GM21786 (cell line): ENCODE data around the gene NME2.
"Not testable (repeated sequence)": the region's sequence is repeated elsewhere in the genome, so short reads cannot be mapped to it uniquely, and the experiment has no call there.

ENCODE experiments used
- ATAC-seq: cut with Tn5 transposase; IDR thresholded peaks from one replicate; pipeline ENCODE4 v1.9.1; 2021; ENCODE audit not compliant: unreplicated experiment

Gene NME2

DNA sequence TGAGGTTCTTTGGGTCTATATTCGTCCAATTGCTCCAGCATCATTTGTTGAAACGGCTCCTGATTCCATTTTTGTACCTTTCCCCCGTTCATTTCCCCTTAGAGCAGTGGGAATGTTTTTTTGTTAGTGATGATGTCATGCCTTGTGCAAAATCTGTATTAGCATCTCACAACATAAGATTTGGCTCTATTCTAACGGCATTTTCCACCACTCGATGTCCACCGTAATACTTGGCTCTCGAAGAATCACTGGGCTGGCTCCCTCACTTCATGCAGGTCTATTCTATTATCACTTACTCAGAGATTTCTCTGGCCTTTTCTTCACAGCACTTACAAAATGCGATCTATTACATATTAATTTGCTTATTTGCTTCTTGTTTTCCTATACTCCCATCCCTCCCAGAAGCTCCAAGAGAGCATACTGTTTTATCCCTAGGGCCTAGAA, 13.4 kb upstream of the NME2 start:
- no peak for ATAC-seq

DNA sequence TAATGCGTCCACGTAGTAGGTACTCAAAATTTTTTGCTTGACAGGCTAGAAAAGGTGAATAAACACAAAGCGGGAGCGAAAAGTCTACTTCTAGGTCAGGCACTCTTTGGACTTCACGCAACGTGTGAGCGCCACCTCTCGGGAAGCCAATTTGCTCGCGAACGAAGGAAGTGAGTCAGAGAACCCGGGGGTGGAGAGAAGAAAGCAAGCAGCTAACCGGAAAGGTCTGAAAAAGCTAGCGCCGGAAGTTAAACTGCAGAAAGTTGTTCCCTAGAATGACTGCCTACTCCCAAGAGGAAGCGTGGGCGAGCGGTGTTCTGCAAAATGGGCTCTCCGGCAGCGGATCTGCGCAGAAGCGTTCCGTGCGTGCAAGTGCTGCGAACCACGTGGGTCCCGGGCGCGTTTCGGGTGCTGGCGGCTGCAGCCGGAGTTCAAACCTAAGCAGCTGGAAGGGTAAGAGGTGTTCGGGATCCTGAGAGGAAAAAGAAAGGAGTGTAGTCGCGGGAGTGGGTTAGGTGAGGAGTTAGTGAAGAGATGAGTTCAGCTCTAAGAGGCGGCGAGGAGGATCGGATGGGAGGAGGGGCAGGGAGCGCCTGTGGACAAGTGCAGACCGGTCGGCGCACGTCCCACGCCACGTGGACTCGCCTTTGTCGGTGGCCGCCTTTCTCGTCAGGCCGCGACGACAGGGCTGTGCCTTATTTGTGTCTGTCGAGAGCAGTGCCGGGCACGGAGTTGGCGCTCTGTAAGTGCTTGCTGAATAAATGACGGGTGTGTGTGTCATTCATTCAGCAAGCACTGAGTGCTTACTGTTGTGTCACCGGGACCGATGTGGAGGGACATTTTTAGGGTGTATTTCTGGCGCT, 12.8 kb upstream of the NME2 start, which contains the start of gene NME1:
TSS of gene NME1 (plus strand) at position 350 of the 863 bp plus-strand sequence. CDS start 2,096 bp downstream, outside the sequence.
- peak; percentile 91 for ATAC-seq

DNA sequence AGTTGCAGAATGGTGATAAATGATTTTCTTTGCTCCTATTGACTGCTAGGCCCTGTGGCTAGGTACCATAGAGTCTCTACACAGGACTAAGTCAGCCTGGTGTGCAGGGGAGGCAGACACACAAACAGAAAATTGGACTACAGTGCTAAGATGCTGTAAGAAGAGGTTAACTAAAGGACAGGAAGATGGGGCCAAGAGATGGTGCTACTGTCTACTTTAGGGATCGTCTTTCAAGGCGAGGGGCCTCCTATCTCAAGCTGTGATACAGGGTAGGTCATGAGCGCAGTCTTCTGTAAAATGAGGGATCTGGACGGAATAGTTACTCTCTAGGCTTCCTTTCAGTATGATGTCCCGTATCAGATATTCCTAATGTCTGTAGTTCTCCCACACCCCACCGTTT, 12.0 kb upstream of the NME2 start:
- ATAC-seq: no peak

DNA sequence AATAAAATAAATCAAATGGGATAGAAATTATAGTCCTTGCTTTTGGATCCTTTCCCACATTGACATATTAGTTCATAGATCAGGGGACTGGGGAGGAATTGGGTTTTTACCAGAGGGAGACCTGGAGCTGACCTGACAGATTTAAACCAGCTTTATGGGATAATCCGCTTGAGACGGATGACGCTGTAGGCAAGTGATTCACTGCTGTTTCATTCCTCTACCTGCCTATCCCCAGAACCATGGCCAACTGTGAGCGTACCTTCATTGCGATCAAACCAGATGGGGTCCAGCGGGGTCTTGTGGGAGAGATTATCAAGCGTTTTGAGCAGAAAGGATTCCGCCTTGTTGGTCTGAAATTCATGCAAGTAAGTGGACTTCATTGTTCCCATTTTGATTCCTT, 10.8 kb upstream of the NME2 start:
- ATAC-seq: no peak

DNA sequence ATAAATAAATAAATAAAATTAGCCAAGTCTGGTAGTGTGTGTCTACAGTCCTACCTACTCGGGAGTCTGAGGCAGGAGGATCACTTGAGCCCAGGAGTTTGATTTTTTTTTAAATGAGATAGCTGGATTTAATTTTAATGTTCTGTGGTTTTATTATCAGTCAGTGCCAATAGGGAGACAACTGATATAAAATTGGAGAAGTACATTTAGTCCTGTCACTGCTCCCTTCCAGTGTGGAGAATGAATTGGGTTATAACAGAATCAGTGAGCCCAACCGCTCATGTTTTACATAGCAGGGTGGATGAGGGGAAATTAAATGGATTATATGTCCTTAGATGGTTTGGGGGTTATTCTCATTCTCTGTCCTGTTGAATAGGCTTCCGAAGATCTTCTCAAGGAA, 6.6 kb upstream of the NME2 start:
- ATAC-seq: no peak

DNA sequence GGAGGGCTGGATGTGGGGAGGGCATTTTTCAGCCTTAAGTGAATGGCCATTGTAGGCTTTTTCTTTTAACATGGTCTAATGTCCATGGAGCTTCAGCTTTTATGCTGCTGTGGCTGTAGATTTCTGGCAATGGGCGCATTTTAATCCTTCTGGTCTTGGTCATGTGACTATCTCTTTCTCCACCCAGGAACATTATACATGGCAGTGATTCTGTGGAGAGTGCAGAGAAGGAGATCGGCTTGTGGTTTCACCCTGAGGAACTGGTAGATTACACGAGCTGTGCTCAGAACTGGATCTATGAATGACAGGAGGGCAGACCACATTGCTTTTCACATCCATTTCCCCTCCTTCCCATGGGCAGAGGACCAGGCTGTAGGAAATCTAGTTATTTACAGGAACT, 4.7 kb upstream of the NME2 start:
- ATAC-seq: no peak

DNA sequence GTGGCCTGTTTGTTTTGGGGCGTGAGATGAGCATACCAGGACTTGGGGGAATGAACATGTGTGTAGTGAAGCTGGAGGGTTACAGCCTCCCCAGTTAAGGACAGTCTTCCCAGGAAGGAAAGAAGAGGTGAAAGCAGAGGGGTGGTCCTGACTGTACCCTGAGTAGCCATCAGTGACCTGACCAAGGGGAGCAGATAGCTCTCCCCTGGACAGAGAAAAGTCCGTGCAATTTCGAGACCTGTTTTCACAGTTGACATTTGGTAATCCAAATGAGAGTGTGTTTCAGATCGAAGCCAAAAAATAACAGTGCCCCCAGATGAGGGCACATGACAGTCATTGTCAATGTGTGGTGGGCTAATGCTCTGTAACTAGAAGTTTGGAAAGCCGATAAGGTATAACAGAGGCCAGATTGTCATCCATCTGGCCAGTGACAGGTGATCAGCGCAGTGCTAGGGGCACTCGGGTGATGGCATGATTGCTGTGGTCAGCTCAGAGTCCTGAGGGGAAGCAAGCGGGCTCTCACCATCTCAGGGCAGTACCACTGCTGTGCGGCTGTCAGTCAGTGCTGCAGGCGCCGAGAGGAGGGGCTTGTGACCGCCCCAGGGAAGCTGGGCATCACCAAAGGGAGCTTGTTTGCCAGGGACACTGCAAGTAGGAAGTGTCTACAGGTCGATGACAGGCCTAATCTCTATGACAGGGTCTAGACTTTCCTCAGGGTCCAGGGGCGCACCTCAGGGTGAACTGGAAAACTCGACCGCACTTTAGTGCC, 1.1 kb upstream of the NME2 start:
- no peak for ATAC-seq

DNA sequence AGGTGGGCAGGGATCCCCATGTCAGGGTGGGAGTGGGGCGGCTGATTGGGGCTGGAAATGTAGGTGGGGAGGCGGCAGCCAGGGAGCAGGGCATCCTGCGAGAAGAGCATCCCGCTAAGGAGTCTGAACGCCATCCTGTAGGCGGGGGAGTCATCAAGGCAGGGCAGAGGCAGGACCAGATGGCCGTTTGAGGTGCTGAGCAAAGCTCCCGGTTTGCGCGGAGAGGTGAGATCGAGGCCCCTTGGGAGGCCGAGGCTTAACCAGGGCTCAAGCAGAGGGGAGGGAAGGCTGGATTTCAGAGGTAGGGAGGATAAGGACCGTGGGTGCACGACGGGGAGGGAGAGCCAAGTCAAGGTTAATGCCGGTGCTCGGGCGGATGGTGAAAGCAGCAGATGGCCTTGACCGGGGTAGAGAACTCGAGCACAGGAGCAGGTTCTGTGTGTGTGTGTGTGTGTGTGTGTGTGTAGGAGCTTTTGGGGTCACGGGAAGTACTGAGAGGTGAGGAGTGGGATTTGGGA, 472 bp upstream of the NME2 start:
- ATAC-seq: no peak

DNA sequence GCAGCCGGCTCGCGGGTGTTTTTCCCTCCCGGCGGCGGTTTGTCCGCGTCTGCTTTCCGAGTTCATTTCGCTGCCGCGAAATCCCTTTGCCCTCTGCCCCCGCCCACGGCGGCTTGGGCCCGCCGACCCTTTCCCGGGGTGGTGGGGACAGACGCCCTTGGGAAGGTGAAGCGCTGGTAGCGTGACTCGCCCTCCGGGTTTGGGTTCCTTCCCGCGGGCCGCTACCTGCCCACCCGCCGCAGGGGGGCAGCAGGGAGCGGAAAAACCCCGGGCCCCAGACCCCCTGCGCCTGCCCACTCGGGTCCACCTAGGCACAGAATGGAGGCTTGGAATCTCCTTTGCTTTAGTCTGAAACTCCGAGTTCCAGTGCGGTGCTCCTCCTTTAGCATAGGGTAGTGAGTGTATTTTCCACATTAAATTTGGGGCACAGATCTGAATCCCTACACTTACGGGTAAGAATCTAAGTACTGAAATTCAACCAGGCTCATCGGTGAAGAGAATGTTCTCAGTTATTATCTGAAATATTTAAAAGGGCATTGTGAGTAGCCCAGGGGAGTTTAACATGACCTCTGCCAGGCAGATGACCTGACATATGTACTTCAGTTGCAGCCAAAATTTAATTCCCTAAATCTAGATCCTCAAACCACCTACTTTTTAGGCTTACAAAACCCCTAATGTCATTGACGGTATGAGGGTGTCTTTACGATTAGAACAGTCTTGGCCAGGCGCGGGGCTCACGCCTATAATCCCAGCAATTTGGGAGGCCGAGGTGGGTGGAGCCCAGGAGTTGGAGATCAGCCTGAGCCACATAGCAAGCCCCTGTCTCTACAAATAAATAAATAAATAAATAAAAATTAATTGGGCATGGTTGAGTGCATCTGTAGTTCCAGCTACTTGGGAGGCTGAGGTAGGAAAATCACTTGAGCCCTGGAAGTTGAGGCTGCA, 1.0 kb downstream of the NME2 start:
- peak; percentile 49 for ATAC-seq

DNA sequence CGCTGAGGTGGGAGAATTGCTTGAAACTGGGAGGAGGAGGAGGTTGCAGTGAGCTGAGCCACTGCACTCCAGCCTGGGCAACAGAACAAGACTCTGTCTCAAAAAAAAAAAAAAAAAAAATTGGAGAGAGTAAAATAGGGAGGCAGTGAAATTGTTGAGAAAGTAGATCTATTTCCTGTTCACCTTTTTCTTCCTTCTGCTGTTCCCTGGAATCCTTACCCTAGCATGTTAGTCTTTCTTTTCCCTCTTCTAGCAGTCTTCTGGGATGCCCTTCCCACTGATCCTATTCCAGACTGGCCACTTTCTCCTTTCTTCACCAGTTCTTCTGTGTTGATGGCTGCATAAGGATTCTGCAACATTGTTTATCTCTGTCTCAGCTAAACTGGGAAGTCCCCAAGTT, 3.1 kb downstream of the NME2 start:
- no peak for ATAC-seq

DNA sequence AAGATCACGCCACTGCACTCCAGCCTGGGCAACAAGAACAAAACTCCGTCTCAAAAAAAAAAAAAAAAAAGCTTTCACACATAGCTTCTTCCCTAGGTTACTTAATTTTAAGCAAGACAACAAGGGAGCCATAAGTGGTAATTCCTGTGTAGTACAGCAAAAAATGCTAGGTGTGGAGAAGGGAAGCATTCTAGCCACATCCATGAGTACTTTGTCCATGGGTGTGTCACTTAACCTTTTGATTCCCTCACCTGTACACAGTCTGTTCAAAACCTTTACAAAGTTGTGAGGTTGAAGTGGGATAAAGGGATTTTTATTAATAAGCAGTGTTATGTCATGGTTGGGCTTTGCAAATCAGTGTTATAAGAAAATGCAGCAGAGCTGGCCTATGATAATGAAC, 4.5 kb downstream of the NME2 start:
- no peak for ATAC-seq

DNA sequence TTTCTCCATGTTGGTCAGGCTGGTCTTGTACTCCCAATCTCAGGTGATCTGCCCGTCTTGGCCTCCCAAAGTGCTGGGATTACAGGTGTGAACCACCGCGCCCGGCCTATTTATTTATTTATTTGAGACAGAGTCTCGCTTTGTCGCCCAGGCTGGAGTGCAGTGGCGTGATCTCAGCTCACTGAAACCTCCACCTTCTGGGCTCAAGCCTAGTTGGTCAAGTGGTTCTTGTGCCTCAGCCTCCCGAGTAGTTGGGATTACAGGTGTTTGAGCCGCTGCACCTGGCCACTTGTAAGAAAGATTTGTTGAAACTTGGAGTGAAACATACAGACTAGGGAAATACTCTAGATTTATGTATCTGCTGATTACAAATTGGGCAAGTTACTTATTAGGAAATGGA, 5.8 kb downstream of the NME2 start:
- ATAC-seq: not testable (repeated sequence)

DNA sequence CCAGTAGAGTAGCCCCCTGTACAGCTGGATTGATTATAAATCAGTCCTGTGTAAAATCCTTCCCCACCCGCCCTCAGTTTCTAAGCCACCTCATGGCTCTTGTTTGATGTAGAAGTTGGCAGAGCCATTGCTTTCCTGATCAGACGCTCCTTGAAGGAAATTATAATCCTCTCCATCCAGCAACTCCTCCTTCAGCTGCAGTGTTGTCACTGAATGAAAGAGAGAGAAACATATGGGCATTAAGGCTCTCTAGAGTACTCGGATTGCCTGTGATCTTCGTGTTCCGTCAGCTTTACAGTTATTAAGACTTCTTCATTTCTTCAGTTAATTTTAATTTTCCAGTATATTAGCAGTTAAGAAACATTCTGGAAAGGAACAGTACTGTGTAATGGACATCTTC, 14.3 kb downstream of the NME2 start:
- no peak for ATAC-seq

DNA sequence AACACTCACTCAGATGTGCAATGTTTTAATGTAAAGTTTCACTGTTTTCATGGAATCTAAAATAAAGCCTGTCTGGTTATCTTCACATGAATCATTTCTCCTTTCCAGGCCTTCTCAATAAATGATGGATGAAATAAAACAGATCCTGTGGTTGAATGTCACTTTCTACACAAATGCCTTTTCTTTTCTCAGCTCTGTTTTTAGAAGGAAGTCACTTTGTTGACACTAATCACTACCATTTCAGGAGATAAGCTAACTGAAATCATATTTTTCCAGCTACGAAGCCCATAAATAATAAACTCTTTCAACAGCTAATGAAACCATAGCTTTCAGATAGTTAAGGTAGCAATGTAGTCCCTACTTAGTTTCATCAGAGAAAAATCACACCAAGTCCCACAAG, 17.9 kb downstream of the NME2 start:
- no peak for ATAC-seq

DNA sequence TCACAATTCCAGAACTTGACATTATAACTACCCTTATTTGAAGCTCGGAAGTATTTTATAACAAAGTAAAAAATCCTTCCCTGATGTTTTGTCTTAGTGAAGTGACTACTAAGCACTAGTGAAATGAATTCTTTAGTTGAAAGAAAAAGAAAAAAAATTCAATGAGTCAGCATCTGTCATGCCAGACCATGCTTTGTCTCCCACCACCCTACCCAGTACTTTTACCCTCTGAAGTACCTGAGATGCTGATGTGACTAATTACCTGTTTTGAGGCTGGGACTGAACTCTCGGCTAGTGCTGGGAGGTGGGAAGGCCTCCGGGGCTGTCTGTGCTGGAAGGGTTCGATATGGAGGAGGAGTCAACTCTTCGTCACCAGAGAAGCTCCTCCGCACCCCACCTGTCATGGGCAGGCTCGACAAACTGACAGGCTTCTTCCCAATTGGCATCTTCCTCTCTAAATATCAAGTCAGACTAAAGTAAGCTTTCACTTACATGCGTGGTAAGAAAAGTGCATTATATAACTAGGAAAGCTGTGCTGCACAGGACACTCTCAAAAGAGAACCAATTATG, 19.6 kb downstream of the NME2 start:
- no peak for ATAC-seq

DNA sequence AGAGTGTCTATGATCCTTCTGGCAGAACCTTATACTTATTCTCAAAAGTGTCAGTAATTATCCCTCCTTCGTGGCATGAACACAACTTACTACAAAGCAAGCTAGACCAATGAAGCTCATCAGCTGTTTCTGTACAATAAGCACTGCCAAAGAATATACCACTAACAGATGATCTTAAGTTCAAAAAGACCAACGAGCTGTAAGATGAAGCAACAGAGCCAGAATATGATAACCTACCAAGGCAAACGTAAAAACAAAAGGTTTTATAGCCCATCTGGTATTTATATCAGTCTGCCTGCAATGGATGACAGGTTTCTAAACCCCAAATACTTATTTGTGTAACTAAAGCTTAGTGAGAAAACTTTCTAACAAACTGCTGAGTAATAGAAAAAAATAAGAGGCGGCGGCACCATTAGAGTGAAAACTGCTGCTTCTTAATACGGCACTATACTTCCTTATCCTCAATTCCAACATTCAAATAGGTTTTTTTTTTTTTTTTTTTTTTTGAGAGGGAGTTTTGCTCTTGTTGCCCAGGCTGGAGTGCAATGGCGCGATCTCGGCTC, 22.1 kb downstream of the NME2 start:
- no peak for ATAC-seq

DNA sequence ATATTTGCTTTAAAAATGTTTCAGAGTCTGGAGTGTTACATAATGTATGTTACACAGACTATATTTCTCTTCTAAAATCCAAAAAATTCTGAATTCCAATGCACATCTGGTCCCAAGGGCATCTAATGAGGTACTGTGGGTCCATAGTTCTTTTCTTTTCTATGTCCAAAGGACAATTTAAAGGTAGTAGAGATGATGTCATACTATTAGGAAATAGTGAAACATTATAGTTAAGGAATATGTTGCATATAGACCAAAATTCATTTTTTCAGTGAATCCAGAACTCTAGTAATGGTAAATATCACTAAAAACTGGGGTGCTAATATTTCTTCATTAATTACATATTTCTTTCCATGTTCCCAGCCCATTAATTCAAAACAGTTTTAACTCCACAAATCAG, 23.0 kb downstream of the NME2 start:
- ATAC-seq: no peak

DNA sequence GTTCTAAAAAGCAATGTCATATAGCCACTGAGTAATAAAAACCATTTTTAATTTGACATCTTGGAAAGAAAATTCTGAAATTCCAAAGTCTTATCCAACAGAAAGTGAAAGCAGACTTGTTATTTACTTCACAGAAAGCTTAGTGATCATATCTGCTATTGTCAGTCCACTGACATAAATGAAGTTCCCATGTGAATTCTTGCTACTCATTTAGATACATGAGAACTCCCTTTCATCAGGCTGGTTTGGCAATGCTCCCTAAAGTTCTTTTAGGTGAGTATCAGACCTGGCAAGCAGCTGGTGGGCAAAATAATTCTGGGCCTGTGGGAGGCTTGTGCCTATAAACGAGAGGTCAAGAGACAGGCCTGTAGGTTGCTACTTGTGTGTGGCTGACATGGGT, 23.4 kb downstream of the NME2 start:
- ATAC-seq: no peak

DNA sequence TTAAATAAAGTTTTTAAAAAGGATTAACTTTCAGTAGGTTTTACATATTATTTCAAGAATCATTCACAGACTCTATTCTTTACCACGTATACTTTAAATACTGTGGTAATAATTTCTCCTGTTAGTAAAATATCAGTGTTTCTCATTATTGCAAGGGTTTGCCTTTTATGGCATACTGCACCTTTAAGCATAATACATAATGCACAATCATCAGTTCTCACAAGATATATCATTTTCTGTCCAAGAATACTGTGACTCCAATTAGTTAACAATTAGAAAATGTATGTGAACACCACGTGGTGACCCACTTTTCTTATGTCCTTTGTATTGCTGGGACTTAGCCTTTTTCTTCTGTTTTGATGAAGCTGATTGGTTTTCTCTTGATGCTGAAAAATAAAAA, 25.7 kb downstream of the NME2 start:
- ATAC-seq: no peak

DNA sequence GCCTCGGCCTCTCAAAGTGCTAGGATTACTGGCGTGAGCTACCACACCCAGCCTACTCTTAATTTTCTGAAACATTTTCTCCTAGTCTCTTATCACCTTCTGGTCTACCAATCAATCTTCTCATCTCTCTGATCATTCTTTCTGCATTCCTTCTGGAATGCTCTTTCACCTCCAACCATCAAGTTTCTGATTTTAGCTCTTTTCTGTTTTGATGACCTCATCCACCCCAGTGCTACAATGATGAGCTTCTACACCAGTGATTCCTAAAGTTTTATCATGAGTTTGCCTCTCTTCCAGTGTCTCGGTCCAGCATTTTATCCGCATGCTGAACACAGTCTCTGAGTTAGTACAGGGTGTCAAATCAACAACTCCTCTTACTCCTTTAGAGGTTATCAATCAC, 31.5 kb downstream of the NME2 start:
- ATAC-seq: no peak
